GM19324 (cell line): Measurements from ENCODE around the gene B4GALT1.

Experiments
- ATAC-seq: cut with Tn5 transposase; IDR thresholded peaks from one replicate; pipeline ENCODE4 v1.9.1; 2021; ENCODE audit warnings: mild to moderate bottlenecking, moderate library complexity; ENCODE audit not compliant: unreplicated experiment, low FRiP score

Gene B4GALT1

GRCh38 chr9:33143241-33143661, 23.9 kb downstream of the B4GALT1 start:
- ATAC-seq: peak; percentile 12

GRCh38 chr9:33142535-33142934, 24.6 kb downstream of the B4GALT1 start:
- peak; percentile 25 for ATAC-seq

- no peak for ATAC-seq
Observed at GRCh38 chr9:33140401-33141360, 26.5 kb downstream of the B4GALT1 start.

GRCh38 chr9:33139421-33140228, 27.5 kb downstream of the B4GALT1 start:
- ATAC-seq: no peak

GRCh38 chr9:33138768-33139167, 28.4 kb downstream of the B4GALT1 start:
- ATAC-seq: no peak

- peak; percentile 37 for ATAC-seq
Observed at GRCh38 chr9:33137781-33138264, 29.3 kb downstream of the B4GALT1 start.

- ATAC-seq: peak; percentile 28
Observed at GRCh38 chr9:33136721-33137670, 30.1 kb downstream of the B4GALT1 start.

GRCh38 chr9:33135470-33135958, 31.6 kb downstream of the B4GALT1 start:
- ATAC-seq: no peak

- no peak for ATAC-seq
Observed at GRCh38 chr9:33135031-33135461, 32.1 kb downstream of the B4GALT1 start.

GRCh38 chr9:33133186-33133585, 34.0 kb downstream of the B4GALT1 start:
- ATAC-seq: no peak

- no peak for ATAC-seq
Observed at GRCh38 chr9:33131790-33132772, 35.1 kb downstream of the B4GALT1 start.

GRCh38 chr9:33130961-33131789, 36.0 kb downstream of the B4GALT1 start:
- ATAC-seq: no peak

GRCh38 chr9:33129886-33130881, 37.0 kb downstream of the B4GALT1 start:
- no peak for ATAC-seq

- no peak for ATAC-seq
Observed at GRCh38 chr9:33129251-33129885, 37.8 kb downstream of the B4GALT1 start.

- ATAC-seq: no peak
Observed at GRCh38 chr9:33128570-33128969, 38.6 kb downstream of the B4GALT1 start.

- no peak for ATAC-seq
Observed at GRCh38 chr9:33127881-33128280, 39.3 kb downstream of the B4GALT1 start.
